ENCODE results near the gene CEACAM3.

CEACAM3 gene

GRCh38 chr19:41813911-41814310 lies 17.5 kb downstream of the CEACAM3 start:
- Histone ChIP-seq H3K27me3 (replicated peaks; ENCODE audit: control insufficient read depth, insufficient read depth, low read length) (no peaks in the 10 kb centered on the region), H3K4me3 (replicated peaks; ENCODE audit: low read depth, low read length) (no peak overlapping the region), H3K36me3 (ENCODE audit: control insufficient read depth, insufficient read depth, low read length) (no peaks in the 10 kb centered on the region)
- DNase-seq (ENCODE audit: extremely low read depth, insufficient read length): no peak
- no peak for TF ChIP-seq CTCF (IDR thresholded peaks at IDR 0.05; ENCODE audit: insufficient read depth, low read length, poor library complexity, severe bottlenecking)

GRCh38 chr19:41815301-41815700 lies 18.9 kb downstream of the CEACAM3 start:
- H3K4me3 ChIP-seq (replicated peaks; ENCODE audit: low read depth, low read length): no peak overlapping the region
- no peaks in the 10 kb centered on the region for H3K27me3 ChIP-seq (replicated peaks; ENCODE audit: control insufficient read depth, insufficient read depth, low read length)
- no peak for DNase-seq (ENCODE audit: extremely low read depth, insufficient read length)
- H3K36me3 ChIP-seq (ENCODE audit: control insufficient read depth, insufficient read depth, low read length): no peaks in the 10 kb centered on the region
- TF ChIP-seq CTCF (IDR thresholded peaks at IDR 0.05; ENCODE audit: insufficient read depth, low read length, poor library complexity, severe bottlenecking): no peak

DNA sequence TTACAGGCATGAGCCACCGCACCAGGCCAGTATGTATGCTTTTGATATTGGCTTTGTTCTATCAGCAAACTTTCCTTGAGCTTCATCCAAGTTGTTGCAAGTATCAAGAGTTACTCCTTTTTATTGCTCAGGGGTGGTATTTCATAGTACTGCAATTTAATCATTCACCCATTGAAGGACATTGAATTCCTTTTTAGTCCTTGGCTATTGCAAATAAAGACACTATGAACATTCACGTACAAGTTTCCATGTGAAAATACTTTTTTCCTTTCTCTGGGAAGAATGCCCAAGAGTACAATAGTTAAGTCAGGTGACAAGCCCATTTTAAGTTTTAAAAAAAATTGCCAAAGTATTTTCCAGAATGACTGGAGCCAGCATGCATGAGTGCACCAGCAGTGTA lies 20.4 kb downstream of the CEACAM3 start:
- no peak for TF ChIP-seq CTCF (IDR thresholded peaks at IDR 0.05; ENCODE audit: insufficient read depth, low read length, poor library complexity, severe bottlenecking)
- H3K36me3 ChIP-seq (ENCODE audit: control insufficient read depth, insufficient read depth, low read length): no peaks in the 10 kb centered on the region
- no peak overlapping the region for H3K4me3 ChIP-seq (replicated peaks; ENCODE audit: low read depth, low read length)
- no peaks in the 10 kb centered on the region for H3K27me3 ChIP-seq (replicated peaks; ENCODE audit: control insufficient read depth, insufficient read depth, low read length)
- no peak for DNase-seq (ENCODE audit: extremely low read depth, insufficient read length)

DNA sequence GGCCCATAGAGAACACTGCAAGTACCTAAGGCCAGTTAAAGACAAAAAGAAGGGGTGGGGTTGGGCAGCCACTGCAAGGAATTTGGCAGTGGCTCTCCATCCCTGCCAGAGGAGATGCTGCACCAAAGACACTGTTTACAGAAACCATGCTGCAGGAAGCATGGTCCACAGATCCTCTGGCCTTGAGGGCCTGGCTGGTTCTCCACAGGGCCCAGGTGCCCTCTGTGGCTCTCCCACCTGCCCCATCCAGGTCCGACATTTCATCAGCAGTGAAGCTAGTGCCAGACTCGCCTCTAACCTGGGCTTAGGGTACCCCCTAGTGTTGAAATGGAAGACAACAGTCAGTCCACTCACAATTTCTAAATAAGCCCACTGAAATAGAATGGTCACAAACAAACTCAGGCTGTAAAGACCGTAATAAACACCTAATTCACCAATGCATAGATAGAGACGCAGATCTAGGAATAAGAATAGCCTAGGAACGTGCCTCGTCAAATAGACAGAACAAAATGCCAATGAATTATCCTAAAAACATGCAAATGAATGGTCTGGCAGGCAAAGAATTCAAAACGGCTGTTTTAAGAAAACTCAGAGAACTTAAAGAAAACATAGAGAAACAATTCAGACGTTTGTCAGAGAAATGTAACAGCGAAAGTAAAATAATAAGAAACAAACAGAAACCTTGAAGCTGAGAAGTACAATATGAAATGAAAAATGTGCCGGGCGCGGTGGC lies 24.8 kb downstream of the CEACAM3 start:
- no peak overlapping the region for H3K4me3 ChIP-seq (replicated peaks; ENCODE audit: low read depth, low read length)
- H3K27me3 ChIP-seq (replicated peaks; ENCODE audit: control insufficient read depth, insufficient read depth, low read length): no peaks in the 10 kb centered on the region
- peak; percentile 51 for DNase-seq (ENCODE audit: extremely low read depth, insufficient read length)
- TF ChIP-seq CTCF (IDR thresholded peaks at IDR 0.05; ENCODE audit: insufficient read depth, low read length, poor library complexity, severe bottlenecking): peak; percentile 66
- no peaks in the 10 kb centered on the region for H3K36me3 ChIP-seq (ENCODE audit: control insufficient read depth, insufficient read depth, low read length)

DNA sequence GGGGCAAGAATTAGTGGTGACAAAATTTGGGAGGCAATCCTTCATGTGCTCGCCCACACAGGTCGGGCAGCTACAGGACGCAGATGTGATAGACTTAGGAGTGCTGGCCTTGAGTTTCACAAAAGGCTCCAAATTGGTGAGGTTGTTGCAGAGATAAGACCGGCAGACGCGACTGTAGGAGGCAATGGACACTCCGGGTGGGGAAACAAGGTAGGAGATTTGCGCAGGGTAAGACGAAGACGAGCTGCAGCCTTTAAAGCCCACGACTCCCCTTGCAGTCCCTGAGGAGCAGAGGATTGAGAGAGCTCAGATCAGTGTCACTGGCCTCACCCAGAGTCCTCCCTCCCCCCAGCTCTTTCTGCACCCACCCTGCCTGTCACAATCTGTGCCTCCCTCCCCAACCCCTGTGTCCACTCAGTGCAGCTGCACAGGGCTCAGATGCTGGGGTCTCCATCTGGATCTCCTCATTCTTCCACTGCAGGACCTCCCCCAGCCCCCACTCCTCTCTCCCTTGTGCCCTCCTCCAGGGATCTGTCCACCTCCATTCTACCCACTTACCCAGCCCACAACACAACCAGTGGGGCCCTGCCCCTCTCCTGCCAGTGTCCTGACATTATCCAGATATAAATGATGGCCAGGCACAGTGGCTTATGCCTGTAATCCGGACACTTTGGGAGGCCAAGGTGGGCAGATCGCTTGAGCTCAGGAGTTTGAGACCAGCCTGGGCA lies 41.8 kb downstream of the CEACAM3 start:
- H3K36me3 ChIP-seq (ENCODE audit: control insufficient read depth, insufficient read depth, low read length): no peaks in the 10 kb centered on the region
- TF ChIP-seq CTCF (IDR thresholded peaks at IDR 0.05; ENCODE audit: insufficient read depth, low read length, poor library complexity, severe bottlenecking): no peak
- H3K27me3 ChIP-seq (replicated peaks; ENCODE audit: control insufficient read depth, insufficient read depth, low read length): no peaks in the 10 kb centered on the region; the same call in 1 of the 2 replicates
- no peak overlapping the region for H3K4me3 ChIP-seq (replicated peaks; ENCODE audit: low read depth, low read length)
- no peak for DNase-seq (ENCODE audit: extremely low read depth, insufficient read length)

All from GM06990 (cell line).